Sigmoid colon (tissue), 4 donors: ENCODE data around the gene MASP1.

ENCODE experiments used
- POLR2A ChIP-seq, 2 donors: fragments of 450-650 bp; IDR thresholded peaks; one replicate each; pipeline ENCODE4 v1.6.1; 2016; ENCODE audit warnings: antibody characterized with exemption in 2 of 2, mild to moderate bottlenecking in 2 of 2, moderate library complexity in 2 of 2
- POLR2AphosphoS5 ChIP-seq, 4 donors: sonication (generic); formaldehyde crosslinking; IDR thresholded peaks; one replicate each; pipeline ENCODE4 v1.6.1; 2017; ENCODE audit warnings: antibody characterized with exemption in 4 of 4
- TF ChIP-seq, protein P1 (sequence below), 4 experiments: fragments of 450-650 bp in 3 of 4; fragments of 200-600 bp in 1 of 4; IDR thresholded peaks; one replicate each; pipeline ENCODE4 v1.5.1; 2016 to 2019; ENCODE audit warnings: antibody characterized with exemption in 4 of 4, mild to moderate bottlenecking in 3 of 4, moderate library complexity in 2 of 4

DNA sequence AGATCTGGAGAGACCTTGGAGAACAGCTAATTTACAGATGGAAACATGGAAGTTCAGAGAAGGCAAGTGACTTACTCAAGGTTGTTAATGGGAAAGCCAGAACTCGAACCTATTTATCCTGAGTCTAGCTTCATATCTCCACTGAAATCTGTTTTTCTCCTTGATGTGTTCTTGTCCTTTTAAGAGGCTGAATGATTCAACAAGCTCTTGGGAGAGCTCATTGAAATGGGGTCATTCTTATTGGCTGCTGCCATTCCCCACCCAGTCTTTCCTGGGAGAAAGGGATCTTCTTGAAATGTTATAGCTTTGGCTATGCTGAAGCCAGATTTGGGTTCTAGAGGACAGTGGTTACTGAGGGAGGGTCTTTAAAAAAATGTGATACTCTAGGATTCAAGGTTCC, 53.3 kb downstream of the MASP1 start:
- TF ChIP-seq POLR2AphosphoS5 (IDR thresholded peaks at IDR 0.05): no peak
- TF ChIP-seq, protein P1, sequence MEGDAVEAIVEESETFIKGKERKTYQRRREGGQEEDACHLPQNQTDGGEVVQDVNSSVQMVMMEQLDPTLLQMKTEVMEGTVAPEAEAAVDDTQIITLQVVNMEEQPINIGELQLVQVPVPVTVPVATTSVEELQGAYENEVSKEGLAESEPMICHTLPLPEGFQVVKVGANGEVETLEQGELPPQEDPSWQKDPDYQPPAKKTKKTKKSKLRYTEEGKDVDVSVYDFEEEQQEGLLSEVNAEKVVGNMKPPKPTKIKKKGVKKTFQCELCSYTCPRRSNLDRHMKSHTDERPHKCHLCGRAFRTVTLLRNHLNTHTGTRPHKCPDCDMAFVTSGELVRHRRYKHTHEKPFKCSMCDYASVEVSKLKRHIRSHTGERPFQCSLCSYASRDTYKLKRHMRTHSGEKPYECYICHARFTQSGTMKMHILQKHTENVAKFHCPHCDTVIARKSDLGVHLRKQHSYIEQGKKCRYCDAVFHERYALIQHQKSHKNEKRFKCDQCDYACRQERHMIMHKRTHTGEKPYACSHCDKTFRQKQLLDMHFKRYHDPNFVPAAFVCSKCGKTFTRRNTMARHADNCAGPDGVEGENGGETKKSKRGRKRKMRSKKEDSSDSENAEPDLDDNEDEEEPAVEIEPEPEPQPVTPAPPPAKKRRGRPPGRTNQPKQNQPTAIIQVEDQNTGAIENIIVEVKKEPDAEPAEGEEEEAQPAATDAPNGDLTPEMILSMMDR (IDR thresholded peaks at IDR 0.05): no peak
- no peak for TF ChIP-seq POLR2A (IDR thresholded peaks at IDR 0.05)
